K562 (cell line): Measurements from ENCODE around the gene IRGQ. TPM values are rescaled to one million over a fixed set of nuclear protein-coding genes. Genes with fewer than 3 reads are reported as not detected.

Experiments used
- ATAC-seq: fragments of 200-7000 bp; cut with Tn5 transposase; 3 replicates; pipeline ENCODE4 v1.9.1; 2020; ENCODE audit warnings: moderate library complexity
- BruUV-seq: library from RNA; stranded (reverse); fragments of 400-500 nt; replicated peaks from 2 replicates; lab custom pipeline; 2021; lab: Mats Ljungman, UMichigan
- CTCF ChIA-PET: fragments of 300-600 bp; formaldehyde crosslinking; extraction: SDS; loops from one replicate; lab custom pipeline; 2021; ENCODE audit warnings: low intra/inter-chr PET ratio; lab: Yijun Ruan, JAX
- POLR2A ChIA-PET: fragments of 300-600, 350-650 bp; sonication (Branson Sonifier 250); formaldehyde crosslinking; extraction: SDS; loops from one replicate; lab custom pipeline; 2021; ENCODE audit warnings: antibody characterized with exemption, inconsistent platforms; lab: Yijun Ruan, JAX
- DNase-seq, 4 experiments: peaks; one replicate each; pipeline versions ENCODE4 v3.0.0 to v3.0.0-alpha.2; 2011 to 2018; ENCODE audit warnings: low spot score in 3 of 4, mixed read lengths in 3 of 4; ENCODE audit errors: extremely low read depth in 1 of 4
- FAIRE-seq: peaks from 2 replicates; lab custom pipeline; 2011; peaks lifted over from hg19 to GRCh38; lab: Jason Lieb, UNC
- H2AFZ ChIP-seq: 2 replicates; pipeline ENCODE4 v1.6.0; 2011; ENCODE audit warnings: low read depth, low read length, control low read depth, inconsistent platforms
- H3K27ac ChIP-seq: fragments of 200-600 bp; 3 replicates; pipeline ENCODE4 v1.8.0; 2011; ENCODE audit warnings: low read depth, mild to moderate bottlenecking, control low read depth, inconsistent platforms, low read length, moderate library complexity, mixed read lengths; ENCODE audit errors: extremely low read depth
- H3K27me3 ChIP-seq, 2 experiments: fragments of 300-600 bp in 1 of 2; 2 replicates in 1 of 2; 3 replicates in 1 of 2; pipeline versions ENCODE4 v1.6.0 to v1.8.0; 2011; ENCODE audit warnings: inconsistent platforms in 2 of 2, low read length in 2 of 2, mild to moderate bottlenecking in 1 of 2, mixed read lengths in 1 of 2, moderate library complexity in 1 of 2; ENCODE audit not compliant: control insufficient read depth in 2 of 2, insufficient read depth in 2 of 2
- H3K36me3 ChIP-seq: fragments of 300-600 bp; 3 replicates; pipeline ENCODE4 v1.8.0; 2011; ENCODE audit warnings: mild to moderate bottlenecking, low read length, inconsistent platforms; ENCODE audit not compliant: control insufficient read depth, insufficient read depth
- H3K4me1 ChIP-seq, 2 experiments: fragments of 200-600 bp in 1 of 2; replicated peaks in 1 of 2; 2 replicates in 1 of 2; 3 replicates in 1 of 2; pipeline versions ENCODE4 v1.5.1 to v1.8.0; 2011; ENCODE audit warnings: inconsistent platforms in 2 of 2, low read length in 2 of 2, mild to moderate bottlenecking in 1 of 2, mixed read lengths in 1 of 2, moderate library complexity in 1 of 2; ENCODE audit not compliant: control insufficient read depth in 2 of 2, insufficient read depth in 2 of 2
- H3K4me2 ChIP-seq: 2 replicates; pipeline ENCODE4 v1.6.1; 2011; ENCODE audit warnings: low read length, control low read depth, inconsistent platforms, mixed read lengths; ENCODE audit not compliant: insufficient read depth
- H3K4me3 ChIP-seq: fragments of 200-600 bp; sonication (generic), shearing (Covaris generic); 2 replicates; pipeline ENCODE4 v1.5.1; 2016; ENCODE audit warnings: control low read depth, inconsistent platforms
- H3K79me2 ChIP-seq: fragments of 200-600 bp; 3 replicates; pipeline ENCODE4 v1.8.0; 2011; ENCODE audit warnings: low read length, inconsistent platforms; ENCODE audit not compliant: control insufficient read depth, insufficient read depth
- H3K9ac ChIP-seq, 2 experiments: 2 replicates each; pipeline versions ENCODE4 v1.6.0 to v1.6.1; 2011; ENCODE audit warnings: low read depth in 2 of 2, low read length in 2 of 2, control low read depth in 1 of 2, inconsistent platforms in 1 of 2, mild to moderate bottlenecking in 1 of 2, mixed read lengths in 1 of 2; ENCODE audit not compliant: insufficient read depth in 1 of 2
- H3K9me1 ChIP-seq: one replicate; pipeline ENCODE4 v1.6.0; 2011; ENCODE audit warnings: inconsistent platforms, mild to moderate bottlenecking, low read length, moderate library complexity; ENCODE audit not compliant: control insufficient read depth, insufficient read depth
- H3K9me3 ChIP-seq: replicated peaks from 2 replicates; pipeline ENCODE4 v1.5.1; 2011; ENCODE audit warnings: low read depth, low read length, inconsistent platforms; ENCODE audit not compliant: control insufficient read depth, insufficient read depth
- H4K20me1 ChIP-seq: replicated peaks from 2 replicates; pipeline ENCODE4 v1.6.1; 2011; ENCODE audit warnings: low read length, inconsistent platforms, mixed read lengths; ENCODE audit not compliant: control insufficient read depth, insufficient read depth
- CCAR2 ChIP-seq: fragments of 200-400 bp; formaldehyde crosslinking; IDR thresholded peaks from 2 replicates; pipeline ENCODE4 v1.6.1; 2017; ENCODE audit warnings: mild to moderate bottlenecking, low read depth, low read length
- SRSF7 ChIP-seq: fragments of 200-400 bp; formaldehyde crosslinking; optimal IDR thresholded peaks from 2 replicates; pipeline ENCODE3; 2017; ENCODE audit warnings: mild to moderate bottlenecking, low read depth, low read length
- TAF7 ChIP-seq: fragments of 450-650 bp; IDR thresholded peaks from 2 replicates; pipeline ENCODE4 v1.6.1; 2016; ENCODE audit warnings: missing genetic modification characterization, missing compliant biosample characterization
- TCF3 ChIP-seq: sonication (generic); formaldehyde crosslinking; IDR thresholded peaks from 2 replicates; pipeline ENCODE4 v1.4.0; 2020; ENCODE audit warnings: mild to moderate bottlenecking, missing genetic modification reagents
- WGBS: fragments of 100-300 bp; shearing (Covaris generic); methylation state at CpG from one replicate; pipeline ENCODE4 v1.1.6; 2016; ENCODE audit warnings: low coverage, mixed read lengths; ENCODE audit not compliant: insufficient coverage; ENCODE audit errors: missing lambda C conversion rate; 5-methylcytosine and 5-hydroxymethylcytosine counted together
- in situ Hi-C: fragments of 300-500 bp; cut with MboI; formaldehyde crosslinking; loops from 4 replicates; pipeline ENCODE4 v1.15.0; 2018; ENCODE audit warnings: inconsistent platforms, mixed read lengths
- intact Hi-C: fragments of 100-400 bp; cut with micrococcal nuclease; formaldehyde crosslinking; loops from 2 replicates; pipeline ENCODE4 v1.14.2; 2022
- polyA plus RNA-seq, 8 experiments: library from polyadenylated mRNA; depleted of rRNA in 4 of 8; stranded (reverse) in 5 of 8; unstranded in 3 of 8; fragments of >200 nt; fragmentation: Nextera tagmentation in 2 of 8; fragmentation: Illumina TruSeq in 1 of 8; extraction: Ambion mirVana in 2 of 8; extraction: Trizol in 1 of 8; gene quantifications; 2 replicates each; pipeline versions ENCODE4 v1.2.1 to v1.2.3, GENCODE V29; 2011 to 2014; ENCODE audit warnings: inconsistent platforms in 1 of 8, missing spikeins in 1 of 8
- total RNA-seq, 7 experiments: library from RNA; depleted of rRNA in 6 of 7; stranded (reverse); fragments of >200 nt in 6 of 7; fragmentation: Illumina TruSeq in 2 of 7; extraction: Trizol in 2 of 7; gene quantifications; 2 replicates each; pipeline versions ENCODE4 v1.2.1 to v1.2.3, GENCODE V29; 2011 to 2021; ENCODE audit warnings: low replicate concordance in 1 of 7
- TF ChIP-seq, protein P1 (sequence below): fragments of 450-650 bp; IDR thresholded peaks from 2 replicates; pipeline ENCODE4 v1.6.1; 2016; ENCODE audit warnings: borderline replicate concordance

The IRGQ gene
- total and polyA plus RNA-seq, 9 of the 15 experiments (the other 6 are each of a cell fraction or from before 2014, with no cell fraction given), result 3.5 to 19.2 (median 7.9) TPM

DNA sequence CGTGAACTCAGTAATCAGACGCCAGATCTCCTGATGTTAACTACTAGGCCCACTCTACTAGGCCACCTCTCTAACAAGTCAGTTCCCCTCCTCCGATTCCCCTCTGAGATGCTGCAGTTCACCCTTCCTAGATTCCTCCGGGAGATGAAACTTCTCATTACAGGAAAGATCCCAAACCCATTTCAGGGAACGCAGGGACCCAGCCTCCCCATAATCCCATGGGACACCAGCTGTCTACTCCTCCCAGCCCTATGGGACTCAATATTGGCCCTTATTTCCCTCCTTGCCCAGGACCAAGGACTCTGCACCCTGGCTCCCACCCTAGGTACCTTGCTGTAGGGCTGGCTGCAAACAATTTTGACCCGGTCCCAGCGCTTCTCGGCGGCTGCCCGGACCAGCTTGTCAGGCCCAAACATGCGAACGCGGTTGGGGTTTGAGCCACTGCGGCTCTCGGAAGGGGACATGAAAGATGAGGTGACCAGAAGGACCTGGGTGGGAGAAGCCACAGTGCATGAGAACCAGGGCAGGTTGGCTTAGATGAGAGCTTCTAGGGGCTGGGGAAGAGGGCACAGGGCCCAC is 41.5 kb downstream of the IRGQ start:
- no peak overlapping the region for H3K4me2 ChIP-seq
- no peaks in the 10 kb centered on the region for H3K79me2 ChIP-seq
- ChIA-PET POLR2A (interaction anchor here (0.6 to 1.5 kb wide), 4 partner anchors 9 to 98 kb away, joined by 3 to 6 read pairs (median 5); no protein-coding TSS in a partner anchor), CTCF (interaction anchor here (1.4 to 1.8 kb wide), 2 partner anchors 70 to 98 kb away, joined by 4 to 7 read pairs; no protein-coding TSS in a partner anchor)
- no peak overlapping the region for H3K4me3 ChIP-seq
- TF ChIP-seq TCF3 (CRISPR knock-in tag) (no peak), TAF7 (tag) (no peak), CCAR2 (no peak), SRSF7 (no peak)
- TF ChIP-seq, protein P1, sequence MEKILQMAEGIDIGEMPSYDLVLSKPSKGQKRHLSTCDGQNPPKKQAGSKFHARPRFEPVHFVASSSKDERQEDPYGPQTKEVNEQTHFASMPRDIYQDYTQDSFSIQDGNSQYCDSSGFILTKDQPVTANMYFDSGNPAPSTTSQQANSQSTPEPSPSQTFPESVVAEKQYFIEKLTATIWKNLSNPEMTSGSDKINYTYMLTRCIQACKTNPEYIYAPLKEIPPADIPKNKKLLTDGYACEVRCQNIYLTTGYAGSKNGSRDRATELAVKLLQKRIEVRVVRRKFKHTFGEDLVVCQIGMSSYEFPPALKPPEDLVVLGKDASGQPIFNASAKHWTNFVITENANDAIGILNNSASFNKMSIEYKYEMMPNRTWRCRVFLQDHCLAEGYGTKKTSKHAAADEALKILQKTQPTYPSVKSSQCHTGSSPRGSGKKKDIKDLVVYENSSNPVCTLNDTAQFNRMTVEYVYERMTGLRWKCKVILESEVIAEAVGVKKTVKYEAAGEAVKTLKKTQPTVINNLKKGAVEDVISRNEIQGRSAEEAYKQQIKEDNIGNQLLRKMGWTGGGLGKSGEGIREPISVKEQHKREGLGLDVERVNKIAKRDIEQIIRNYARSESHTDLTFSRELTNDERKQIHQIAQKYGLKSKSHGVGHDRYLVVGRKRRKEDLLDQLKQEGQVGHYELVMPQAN, result no peak
- H3K27ac ChIP-seq, result no peak overlapping the region
- H3K36me3 ChIP-seq, result peaks cover 59% of the 10 kb centered on the region; the same call in 2 of the 3 replicates
- no peaks in the 10 kb centered on the region for H3K9me1 ChIP-seq
- no TSS peak for BruUV-seq
- DNase-seq (no peak), ATAC-seq (no peak), FAIRE-seq (no peak)
- no peaks in the 10 kb centered on the region for H4K20me1 ChIP-seq
- H2AFZ ChIP-seq, result no peak overlapping the region
- H3K27me3 ChIP-seq, result no peaks in the 10 kb centered on the region
- 82% methylated on average over 15 of the region's 15 CpGs for WGBS
- H3K9me3 ChIP-seq, result no peaks in the 10 kb centered on the region
- H3K9ac ChIP-seq, result no peak overlapping the region
- in situ Hi-C loops, result no loop called here
- intact Hi-C loops, result loop anchor here (10.0 kb wide), 1 partner anchor 70 kb away; no protein-coding TSS in a partner anchor
- peaks cover 0 to 8% of the 10 kb centered on the region in 2 experiments; a peak in 1 of 5 replicates for H3K4me1 ChIP-seq
